Activated CD4-positive, alpha-beta T cell treated with anti-CD3 and anti-CD28 coated beads, Interleukin-2, amount 50 U/mL, for 16 hours (primary cell): ENCODE measurements around the gene MIPEP.
"Not testable (repeated sequence)": the region's sequence is repeated elsewhere in the genome, so short reads cannot be mapped to it uniquely, and the experiment has no call there.

Experiments used
- DNase-seq: peaks from one replicate; pipeline ENCODE4 v3.0.0-alpha.2; 2020

MIPEP gene

GRCh38 chr13:23770428-23770827 is 118.8 kb downstream of the MIPEP start:
- DNase-seq, result no peak

DNA sequence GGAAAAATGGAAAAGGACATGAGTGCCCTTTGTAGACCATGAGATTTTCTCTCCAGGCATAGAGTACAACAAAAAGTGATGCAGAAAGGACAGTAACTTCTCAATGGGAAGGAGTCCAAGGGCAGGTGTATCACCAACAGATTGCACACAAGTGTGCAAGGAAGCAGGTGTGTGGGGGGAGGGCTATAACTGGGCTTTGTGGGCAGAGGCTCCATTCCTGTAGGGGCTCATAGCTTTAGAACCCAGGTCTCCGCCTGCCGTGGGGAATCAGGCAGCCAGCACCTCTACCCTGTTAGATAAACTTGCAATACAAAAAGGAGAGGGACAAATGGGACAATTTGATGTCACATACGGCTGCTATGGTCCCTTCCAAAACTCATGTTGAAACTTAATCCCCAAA is 119.8 kb downstream of the MIPEP start:
- no peak for DNase-seq

- no peak for DNase-seq
Observed at GRCh38 chr13:23767838-23768237, 121.4 kb downstream of the MIPEP start.

DNA sequence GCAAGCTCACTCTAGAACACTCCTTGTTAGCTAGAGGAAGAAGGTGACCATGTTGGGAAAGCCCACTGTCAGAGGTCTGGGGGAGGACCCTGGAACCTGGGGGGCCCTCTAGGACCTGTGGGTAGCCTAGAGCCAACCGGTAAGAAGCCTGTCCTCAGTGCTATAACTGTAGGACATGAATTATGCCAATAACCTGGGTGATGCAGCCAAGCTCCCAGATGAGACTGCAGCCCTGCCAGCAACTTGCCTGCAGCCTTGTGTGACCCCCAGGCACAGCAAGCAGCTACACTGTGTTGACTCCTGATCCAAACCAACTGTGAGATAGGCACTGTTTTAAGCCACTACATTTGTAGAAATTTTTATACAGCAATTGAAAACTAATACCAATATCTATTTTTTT is 122.3 kb downstream of the MIPEP start:
- no peak for DNase-seq

GRCh38 chr13:23766283-23766682 is 122.9 kb downstream of the MIPEP start:
- DNase-seq, result no peak

DNA sequence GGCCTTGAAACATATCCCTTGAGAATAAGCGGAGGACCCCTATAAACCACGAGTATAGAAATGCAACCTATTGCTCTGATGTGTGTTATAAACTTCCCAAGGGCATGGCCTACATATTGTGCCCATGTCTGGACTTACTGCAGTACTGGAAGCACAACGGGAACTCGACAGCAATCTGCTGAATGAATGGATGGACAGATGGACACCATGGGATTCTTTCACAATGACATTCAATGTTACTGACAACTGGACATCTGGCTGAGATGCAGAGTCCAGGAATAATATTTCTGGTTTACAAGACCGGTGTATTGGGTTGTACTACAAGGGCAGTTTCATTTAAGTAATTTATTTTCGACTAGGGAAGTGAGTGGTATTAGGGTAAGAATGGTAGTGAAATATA is 123.7 kb downstream of the MIPEP start:
- no peak for DNase-seq

GRCh38 chr13:23763318-23763717 is 125.9 kb downstream of the MIPEP start:
- DNase-seq, result no peak

DNA sequence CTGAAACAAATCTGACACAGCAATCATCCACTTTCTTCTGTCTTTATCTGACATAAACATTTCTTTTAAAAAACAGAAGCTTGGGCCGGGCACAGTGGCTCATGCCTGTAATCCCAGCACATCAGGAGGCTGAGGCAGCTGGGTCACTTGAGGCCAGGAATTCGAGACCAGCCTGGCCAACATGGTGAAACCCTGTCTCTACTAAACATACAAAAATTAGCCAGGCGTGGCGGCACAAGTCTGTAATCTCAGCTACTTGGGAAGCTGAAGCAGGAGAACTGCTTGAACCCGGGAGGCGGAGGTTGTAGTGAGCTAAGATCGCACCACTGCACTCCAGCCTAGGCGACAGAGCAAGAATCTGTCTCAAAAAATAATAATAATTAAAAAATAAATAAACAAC is 127.4 kb downstream of the MIPEP start:
- not testable (repeated sequence) for DNase-seq

DNA sequence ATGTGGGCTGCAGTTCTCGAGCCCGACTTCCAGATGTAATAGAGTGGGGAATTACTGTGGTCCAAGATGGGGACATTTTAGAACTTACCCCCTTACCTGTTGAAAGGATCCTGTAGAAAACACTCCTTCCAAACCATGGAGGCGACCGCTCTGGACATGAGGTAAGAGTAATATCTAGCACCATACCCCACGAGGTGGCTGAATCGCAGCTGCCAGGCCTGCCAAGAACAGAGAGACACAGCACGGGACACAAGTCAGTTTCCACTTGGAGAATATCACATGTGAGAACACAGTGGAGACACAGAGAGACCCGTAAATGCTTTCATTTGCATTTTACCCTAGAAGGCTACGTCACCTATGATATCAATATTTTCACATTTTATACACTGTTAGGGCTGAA is 129.2 kb downstream of the MIPEP start:
- no peak for DNase-seq

- no peak for DNase-seq
Observed at GRCh38 chr13:23758798-23759527, 130.2 kb downstream of the MIPEP start.

DNA sequence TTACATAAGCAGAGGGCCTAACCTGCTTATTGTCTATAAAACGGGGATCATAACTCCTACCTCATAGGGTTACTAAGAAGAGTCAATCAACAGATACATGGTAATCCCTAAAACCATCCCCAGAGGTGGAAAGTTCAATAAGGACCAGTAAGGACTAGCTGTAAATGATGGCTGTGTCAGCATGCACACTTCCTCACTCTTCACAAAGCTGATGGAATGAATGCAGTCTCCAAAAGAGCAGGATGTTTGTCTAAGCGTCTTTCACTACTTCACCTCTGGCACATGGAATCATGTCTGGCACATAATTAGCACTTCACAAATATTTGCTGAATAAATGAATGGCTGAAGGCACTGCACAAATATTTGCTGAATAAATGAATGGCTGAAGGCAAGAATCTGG is 134.2 kb downstream of the MIPEP start:
- no peak for DNase-seq

DNA sequence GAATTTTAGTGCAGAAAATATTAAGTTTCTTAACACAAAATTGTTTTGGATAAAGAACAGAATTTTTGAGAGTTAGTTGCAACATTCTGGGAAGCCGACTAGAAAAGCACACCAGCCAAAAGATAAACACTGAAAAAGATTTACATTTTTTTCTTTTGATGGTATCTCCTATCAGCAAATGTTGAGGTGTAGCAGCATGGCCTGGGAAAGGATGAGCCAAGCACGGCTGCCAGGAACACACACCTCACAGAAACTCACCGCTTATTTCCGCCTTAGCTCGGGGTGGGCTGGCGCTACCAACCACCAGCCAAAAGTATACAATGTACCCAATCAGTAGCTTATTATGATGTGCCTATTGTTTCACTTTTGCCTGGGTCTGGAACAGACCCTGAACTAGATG is 134.7 kb downstream of the MIPEP start:
- peak; percentile 48 for DNase-seq

GRCh38 chr13:23753458-23753857 is 135.7 kb downstream of the MIPEP start:
- peak; percentile 52 for DNase-seq

DNA sequence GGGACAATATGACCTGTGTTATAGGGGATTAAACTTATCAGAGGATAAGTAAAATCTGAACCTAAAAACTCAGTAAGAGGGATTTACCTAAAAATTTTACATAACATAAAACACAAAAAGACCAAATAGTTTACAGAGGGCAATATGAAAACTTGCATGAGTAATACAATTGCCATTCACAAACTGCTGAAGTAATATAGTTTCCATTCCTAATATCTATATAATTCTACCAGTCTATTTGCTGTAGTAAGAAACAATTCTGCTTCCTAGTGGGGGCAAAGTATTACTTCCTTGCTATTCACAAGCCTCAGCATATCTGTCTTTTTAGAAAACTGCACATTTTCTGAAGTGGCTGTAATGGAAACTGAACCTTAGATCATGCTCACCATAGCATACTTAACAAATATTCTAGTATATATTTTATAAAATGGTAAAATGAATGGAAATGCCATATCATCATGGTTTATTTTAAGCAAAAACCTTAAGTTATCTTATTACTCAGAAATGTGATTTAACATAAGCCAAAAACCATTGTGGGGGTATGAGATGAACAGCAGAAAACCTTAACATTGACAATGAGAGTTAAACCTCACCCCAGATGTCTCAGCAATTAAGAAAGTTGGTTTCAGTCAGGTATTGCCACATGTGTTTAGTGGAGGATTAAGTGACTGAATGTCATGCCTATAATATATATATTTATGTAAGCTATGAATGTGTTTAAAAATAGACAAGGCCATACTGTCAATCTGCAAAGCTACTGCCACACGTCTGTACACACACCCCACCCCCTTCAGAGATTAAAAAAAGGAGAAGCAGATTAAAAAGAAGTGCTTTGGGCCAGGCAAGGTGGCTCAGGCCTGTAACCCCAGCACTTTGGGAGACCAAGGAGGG is 136.8 kb downstream of the MIPEP start:
- peak; percentile 85 for DNase-seq

DNA sequence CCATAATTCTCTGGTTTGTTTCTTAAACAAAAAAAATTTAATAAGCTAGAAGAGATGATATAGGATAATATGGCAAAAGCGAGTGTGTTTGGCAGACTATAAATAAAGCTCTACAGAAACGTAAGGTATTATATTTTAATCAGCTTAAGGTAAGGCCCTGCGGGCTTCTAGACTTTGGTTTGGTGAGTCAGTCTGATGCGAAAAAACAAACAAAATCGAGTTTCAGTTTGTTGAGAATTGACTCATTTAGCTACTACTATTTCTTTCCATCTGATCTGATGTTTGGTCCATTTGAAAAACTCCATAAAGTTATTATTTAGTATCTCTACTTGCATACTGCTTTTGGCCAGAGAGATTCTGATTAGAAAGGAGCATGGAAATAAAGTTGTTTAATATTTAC is 138.0 kb downstream of the MIPEP start:
- peak; percentile 79 for DNase-seq

- peak; percentile 39 for DNase-seq
Observed at GRCh38 chr13:23750383-23751121, 138.6 kb downstream of the MIPEP start.

- DNase-seq, result no peak
Observed at GRCh38 chr13:23749288-23749873, 139.8 kb downstream of the MIPEP start.

DNA sequence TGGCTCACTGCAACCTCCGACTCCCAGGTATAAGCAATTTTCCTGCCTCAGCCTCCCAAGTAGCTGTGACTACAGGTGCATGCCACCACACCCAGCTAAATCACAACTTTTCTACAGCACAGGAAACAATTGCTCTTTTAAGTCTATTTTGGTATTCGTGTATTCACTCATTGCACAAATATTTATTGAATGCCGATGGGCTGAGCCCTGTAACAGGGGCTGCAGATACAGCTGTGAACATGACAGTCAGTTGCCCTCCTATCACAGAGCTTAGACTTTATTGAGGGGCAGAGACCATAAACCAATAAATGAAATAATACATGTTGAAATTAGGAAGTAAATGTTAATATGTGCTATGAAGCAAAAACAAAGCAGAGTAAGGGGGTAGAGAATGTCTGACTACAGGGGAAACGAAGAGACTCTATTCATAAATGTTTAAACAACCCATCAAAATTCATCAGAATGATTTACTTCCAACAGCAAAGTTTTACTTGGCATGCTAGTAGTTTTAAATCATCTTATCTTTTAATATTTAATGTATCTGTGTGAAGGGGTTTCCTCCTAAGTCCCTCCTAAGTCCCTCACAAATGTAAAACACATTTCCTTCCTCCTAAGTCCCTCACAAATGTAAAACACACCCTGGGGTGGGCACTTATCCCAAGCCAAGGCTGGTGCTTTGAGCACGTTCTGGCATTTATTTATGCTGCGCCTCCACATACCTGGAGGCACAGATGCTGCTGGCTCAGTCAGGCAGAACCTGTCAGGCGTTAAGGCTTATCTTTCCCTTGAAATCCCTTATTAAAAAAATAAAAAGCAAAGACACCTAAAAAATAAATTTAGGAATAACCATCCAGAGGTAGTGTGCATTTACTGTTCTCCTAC is 140.8 kb downstream of the MIPEP start:
- no peak for DNase-seq

- not testable (repeated sequence) for DNase-seq
Observed at GRCh38 chr13:23746141-23746540, 143.1 kb downstream of the MIPEP start.

DNA sequence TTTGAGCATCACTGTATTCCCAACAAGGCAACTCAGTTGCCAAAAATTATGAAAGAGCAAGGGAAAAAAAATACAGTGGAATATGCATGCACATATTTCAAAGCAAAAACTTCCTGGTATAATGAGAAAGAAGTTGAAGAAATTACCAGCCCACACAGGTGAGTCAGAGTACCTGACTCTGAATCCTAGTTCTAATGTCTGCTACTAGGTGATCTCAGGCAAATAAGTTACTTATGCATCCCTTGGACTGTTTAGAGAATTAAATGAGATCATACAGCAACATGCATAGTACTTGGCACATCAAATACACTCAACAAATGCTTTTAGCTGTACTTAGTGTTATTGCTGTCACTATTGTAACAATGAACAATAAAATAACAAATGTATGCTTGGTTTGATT is 144.9 kb downstream of the MIPEP start:
- no peak for DNase-seq

- peak; percentile 60 for DNase-seq
Observed at GRCh38 chr13:23743278-23744076, 145.7 kb downstream of the MIPEP start.
